Kasumi-1 (cell line): Measurements from ENCODE around the gene AGPAT3.

Source experiments
- DNase-seq, 2 experiments: peaks; one replicate each; lab custom pipeline; 2025; lab: John Stamatoyannopoulos, UW

The AGPAT3 gene

GRCh38 chr21:43956019-43956669 is 91.1 kb downstream of the AGPAT3 start:
- no peak for DNase-seq

- DNase-seq, result no peak
These were observed 91.6 kb downstream of the AGPAT3 start for GRCh38 chr21:43956670-43957035.

DNA sequence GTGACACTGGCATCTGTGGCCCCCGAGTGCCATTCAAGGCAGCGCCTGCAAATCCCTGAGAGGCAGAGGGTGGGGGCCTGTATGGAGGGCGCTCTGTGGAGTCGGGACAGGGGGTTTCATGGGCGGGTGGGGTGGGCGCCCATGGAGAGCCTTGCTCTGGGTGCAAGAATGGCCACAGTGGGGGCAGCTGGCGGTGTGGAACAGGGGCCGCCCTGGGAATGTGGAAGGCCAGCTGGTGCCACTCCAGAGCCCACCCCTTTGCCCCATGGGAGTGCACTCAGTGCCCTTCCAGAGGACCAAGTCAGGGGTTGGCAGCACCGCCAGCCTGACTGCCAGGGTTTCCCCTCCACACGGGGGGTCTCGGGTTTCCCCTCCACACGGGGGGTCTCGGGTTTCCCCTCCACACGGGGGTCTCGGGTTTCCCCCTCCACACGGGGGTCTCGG is 92.1 kb downstream of the AGPAT3 start:
- no peak for DNase-seq

- DNase-seq, result no peak
These were observed 92.8 kb downstream of the AGPAT3 start for GRCh38 chr21:43957611-43958362.

DNA sequence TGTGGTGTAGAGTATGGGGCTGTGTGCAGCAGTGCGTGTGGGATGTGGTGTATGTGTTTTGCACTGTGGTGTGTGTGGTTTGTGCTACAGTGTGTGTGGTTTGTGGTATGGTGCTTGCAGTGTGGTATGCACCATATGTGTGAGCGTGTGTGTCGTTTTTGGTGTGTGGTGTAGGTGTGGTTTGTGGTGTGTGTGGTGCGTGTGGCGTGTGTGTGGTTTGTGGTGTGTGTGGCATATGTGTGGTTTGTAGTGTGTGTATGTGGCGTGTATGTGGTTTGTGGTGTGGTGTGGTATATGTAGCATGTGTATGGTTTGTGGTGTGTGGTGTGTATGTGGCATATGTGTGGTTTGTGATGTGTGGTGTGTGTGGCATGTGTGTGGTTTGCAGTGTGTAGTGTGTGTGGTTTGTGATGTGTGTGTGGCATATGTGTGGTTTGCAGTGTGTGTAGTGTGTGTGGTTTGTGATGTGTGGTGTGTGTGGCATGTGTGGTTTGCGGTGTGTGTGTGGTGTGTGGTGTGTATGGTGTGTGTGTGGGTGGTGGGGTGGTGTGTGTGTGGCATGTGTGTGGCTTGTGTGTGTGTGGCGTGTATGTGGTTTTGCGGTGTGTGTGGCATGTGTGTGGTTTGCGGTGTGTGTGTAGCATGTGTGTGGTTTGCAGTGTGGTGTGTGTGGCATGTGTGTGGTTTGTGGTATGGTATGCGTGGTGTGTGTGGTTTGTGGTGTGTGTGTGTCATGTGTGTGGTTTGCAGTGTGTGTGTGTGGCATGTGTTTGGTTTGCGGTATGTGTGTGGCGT is 93.5 kb downstream of the AGPAT3 start:
- no peak for DNase-seq

GRCh38 chr21:43959231-43960116 is 94.5 kb downstream of the AGPAT3 start:
- DNase-seq, result no peak

DNA sequence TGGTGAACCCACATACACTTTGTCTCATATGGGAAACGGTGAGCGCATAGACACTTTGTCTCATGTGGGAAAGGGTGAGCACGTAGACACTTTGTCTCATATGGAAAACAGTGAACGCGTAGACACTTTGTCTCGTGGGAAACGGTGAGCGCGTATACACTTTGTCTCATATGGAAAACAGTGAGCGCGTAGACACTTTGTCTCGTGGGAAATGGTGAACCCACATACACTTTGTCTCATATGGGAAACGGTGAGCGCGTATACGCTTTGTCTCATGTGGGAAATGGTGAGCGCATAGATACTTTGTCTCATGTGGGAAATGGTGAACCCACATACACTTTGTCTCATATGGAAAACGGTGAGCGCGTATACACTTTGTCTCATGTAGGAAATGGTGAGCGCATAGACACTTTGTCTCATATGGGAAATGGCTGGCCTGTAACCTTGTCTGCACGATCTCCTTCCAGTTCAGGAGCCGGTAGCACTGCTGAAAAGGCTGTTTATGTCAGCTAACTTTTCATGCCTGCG is 96.4 kb downstream of the AGPAT3 start:
- DNase-seq, result no peak

- no peak for DNase-seq
These were observed 101.0 kb downstream of the AGPAT3 start for GRCh38 chr21:43965911-43966585.

DNA sequence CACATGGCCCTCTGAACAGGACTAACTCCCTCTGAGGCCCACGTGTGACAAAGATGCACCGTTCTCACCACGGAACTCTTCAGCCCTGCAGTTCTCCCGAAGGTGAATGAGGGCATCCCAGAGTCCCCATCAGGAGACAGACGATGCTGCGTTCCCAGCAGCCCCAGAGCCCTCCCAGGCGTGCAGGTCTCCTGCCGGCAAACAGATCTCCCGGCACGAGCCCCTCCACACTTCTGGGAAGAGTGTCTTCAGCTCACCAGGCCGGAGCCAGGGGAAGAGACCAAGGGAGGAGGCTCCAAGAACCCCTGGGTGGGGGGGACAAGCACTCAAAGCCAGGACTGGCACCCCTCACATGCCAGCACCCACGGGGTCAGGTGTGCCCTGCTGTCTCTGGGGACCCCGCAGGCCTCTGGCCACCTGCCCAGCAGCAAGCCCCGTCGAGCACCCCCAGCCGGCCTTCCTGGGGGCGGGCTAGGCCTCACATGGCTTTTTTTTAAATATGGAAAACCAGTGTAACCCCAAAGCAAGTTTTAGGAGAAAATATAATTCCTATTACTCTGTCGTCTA is 102.0 kb downstream of the AGPAT3 start:
- no peak for DNase-seq

GRCh38 chr21:43967981-43968380 is 103.0 kb downstream of the AGPAT3 start:
- DNase-seq, result no peak

DNA sequence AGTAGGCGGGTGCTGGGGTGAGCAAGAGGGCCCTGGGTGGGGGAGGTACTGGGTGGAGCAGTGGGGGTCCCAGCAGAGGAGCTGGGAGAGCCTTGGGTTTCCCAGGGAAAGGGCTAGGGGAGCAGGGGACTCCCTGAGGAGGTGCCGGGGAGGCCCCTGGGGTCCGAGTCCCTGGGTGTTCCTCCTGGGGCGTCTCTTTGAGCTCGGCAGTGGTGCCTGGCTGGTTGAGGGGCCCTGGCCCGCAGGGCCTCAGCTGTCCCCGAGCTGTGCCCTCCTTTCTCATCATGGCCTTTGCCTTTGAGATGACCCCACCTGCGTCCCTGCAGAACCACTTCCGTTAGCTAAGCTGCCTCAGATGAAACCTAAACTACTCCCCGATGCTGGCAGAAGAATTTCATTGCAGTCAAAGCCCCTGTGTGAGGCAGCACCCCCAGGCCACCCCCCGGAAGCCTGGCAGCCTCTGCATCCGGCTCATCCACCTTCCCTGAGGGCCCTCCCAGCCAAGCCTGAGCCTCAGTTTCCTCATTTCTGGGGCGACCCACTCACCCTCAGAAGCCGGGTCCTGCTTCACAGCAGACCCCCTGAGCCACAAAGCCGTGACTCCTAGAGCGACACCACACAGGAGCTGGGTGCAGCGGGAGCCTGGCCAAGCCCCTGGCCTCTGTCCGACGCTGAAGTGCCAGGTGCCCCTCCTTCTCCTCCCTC is 103.5 kb downstream of the AGPAT3 start:
- peak in 1 of 2 experiments; percentile 3 for DNase-seq

DNA sequence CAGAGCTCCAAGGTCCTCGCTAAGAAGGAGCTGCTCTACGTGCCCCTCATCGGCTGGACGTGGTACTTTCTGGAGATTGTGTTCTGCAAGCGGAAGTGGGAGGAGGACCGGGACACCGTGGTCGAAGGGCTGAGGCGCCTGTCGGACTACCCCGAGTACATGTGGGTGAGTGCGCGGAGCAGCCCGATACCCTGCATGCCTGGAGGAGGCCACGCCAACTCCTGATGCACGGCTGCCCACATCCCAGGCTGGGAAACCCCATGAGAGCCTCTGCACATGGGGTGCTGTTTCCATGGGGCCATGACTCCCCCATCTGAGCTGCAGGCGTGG is 104.1 kb downstream of the AGPAT3 start:
- no peak for DNase-seq

- DNase-seq, result no peak
These were observed 105.5 kb downstream of the AGPAT3 start for GRCh38 chr21:43970551-43970950.

GRCh38 chr21:43971201-43971991 is 106.4 kb downstream of the AGPAT3 start:
- DNase-seq, result no peak

DNA sequence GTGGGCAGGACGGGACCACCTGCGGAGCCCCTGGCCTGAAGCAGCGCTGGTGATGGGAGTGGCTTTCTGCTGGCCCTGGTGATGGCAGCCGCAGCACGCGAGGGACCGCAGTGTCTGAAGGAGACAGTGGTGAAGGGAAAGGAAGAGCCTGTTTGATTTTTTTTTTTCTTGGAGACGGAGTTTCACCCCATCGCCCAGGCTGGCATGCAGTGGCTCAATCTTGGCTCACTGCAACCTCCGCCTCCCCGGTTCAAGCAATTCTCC is 106.9 kb downstream of the AGPAT3 start:
- no peak for DNase-seq

- DNase-seq, result no peak
These were observed 108.0 kb downstream of the AGPAT3 start for GRCh38 chr21:43972850-43973633.

DNA sequence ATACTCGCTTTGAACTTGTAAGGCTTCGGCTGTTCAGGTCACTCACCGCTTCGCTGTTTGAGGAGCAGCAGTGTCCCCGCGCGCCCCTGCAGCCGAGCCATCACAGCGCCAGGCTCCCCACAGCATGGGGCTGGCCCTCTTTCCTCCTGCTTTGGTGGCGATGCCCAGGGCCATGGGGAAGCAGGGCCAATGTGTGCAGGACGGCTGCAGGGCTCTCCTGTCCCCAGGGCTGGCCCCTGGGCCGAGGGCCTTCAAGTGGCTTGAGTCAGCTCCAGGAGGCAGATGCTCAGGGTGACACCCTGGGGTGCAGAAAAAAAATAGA is 108.6 kb downstream of the AGPAT3 start:
- no peak for DNase-seq

- no peak for DNase-seq
These were observed 109.9 kb downstream of the AGPAT3 start for GRCh38 chr21:43974791-43975468.
